OCI-M2 (cell line): ENCODE measurements around the gene MRS2.
"Not testable (repeated sequence)": the region's sequence is repeated elsewhere in the genome, so short reads cannot be mapped to it uniquely, and the experiment has no call there.

Experiments used
- DNase-seq: peaks from one replicate; lab custom pipeline; 2025; ENCODE audit not compliant: unreplicated experiment; lab: John Stamatoyannopoulos, UW

Gene MRS2

DNA sequence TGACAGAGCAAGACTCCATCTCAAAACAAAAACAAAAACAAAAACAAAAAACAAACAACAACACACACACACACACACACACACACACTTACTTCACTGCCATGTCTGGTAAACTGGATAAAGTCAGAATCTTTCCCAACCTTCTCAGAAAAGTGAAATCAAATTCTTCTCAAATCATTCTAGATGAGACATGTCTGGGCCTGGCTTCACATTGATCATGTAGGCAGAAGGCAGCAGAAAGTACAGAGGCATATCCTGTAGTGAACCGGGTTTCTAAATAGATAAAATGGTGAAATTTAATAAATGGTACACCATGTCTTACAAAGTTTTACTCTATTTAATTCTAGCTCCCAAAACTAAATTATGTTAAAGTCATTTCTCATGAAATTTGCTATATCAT is 14.9 kb upstream of the MRS2 start:
- no peak for DNase-seq

DNA sequence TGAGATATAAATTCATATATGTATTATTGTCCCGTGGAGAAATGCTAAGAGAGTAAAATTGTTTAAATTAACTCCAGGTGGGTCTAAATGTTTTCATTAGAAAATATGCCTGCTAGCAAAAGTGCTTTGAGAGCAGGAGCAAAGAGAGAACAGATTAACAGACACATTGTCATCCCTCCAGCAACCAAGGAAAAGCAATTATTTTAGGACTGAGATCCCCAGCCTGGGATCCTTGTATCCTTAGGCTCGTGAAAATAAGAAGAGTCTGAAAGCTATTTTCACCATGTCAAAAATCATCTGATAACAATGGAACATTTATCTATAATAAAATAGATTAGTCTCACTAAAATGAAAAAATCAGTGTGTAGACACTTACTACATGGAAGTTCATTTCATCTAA is 11.5 kb upstream of the MRS2 start:
- DNase-seq, result no peak

DNA sequence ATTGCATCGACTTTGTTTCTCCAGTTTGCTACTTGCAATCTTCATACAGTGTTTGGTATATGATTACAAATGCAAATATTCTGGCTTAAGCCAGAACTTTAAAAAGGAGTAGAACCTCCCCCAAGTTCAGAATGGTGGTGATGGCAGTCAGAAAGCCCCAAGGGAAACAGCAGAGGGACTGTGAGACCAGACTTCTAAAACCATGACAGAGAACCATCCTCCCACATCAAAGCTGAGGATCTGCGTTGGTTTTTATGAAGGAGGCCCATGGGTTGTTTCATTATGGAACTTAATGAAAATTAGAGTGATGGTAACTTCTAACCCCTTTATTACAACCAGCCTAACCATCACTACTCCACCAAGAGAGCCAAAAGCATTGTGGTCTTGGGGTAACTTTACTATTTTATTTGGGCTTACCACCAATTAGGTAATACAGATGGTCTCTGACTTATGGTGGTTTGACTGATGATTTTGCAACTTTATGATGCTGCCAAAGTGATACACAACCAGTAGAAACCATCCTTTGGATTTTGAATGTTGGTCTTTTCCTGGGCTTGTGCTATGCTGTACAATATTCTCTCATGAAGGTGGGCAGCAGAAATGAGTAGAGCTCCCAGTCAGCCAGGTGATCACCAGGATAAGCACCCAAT is 10.9 kb upstream of the MRS2 start:
- no peak for DNase-seq

DNA sequence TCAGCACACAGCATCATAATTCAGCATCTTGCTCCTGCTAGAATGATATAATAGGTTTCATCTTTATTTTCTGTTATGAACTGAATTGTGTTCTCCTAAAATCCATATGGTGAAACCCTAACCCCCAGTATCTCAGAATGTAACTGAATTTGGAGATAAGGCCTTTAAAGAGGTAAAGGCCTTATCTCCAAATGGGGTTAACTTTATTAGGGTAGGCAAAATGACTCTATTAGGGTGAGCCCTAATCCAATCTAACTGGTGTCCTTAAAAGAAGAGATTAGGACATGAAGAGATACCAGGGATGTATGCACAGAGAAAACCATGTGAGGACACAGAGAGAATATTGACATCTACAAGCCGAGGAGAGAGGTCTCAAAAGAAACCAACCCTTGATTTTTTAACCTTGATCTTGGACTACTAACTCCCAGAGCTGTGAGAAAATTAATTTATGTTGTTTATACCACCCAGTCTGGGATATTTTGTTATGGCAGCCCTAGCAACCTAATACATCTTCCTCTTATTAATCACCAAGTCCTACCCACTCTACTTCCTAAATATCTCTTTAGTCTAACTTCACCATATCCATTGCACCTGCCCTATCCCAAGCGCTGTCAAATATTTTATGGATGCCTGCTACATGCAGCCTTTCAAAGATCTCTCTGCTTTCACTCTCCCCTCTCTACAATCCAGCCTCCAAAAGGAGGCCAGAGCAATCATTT is 8.5 kb upstream of the MRS2 start:
- no peak for DNase-seq

DNA sequence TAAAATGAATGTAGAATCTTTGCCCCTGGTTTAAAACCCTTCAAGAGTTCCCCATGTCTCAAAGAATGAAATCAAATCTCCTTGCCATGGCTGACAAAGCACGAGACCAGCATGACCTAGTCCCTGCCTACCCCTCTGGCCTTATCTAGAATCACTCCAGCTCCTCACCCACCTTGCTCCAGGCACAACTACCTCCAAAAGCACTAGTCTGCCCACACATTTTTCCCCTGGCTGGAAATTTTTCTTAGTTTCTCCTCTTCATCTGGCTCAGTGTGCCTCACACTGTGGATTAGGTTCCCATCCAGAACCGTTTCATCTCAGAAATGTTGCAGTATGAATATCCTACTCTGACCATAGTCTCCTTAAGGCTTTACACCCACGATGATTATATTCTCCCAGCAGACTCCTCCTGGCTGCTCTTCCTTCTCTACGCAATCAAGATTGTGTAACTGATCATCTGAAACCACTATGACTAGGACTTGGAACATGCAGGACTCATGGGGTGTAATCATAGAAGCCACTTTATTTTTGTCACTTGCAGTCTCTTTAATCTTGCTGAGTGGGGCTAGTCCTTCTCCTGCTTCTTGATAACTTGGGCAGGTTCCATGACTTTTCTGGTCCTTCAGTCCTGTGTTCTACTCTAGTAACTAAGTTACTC is 7.8 kb upstream of the MRS2 start:
- no peak for DNase-seq

DNA sequence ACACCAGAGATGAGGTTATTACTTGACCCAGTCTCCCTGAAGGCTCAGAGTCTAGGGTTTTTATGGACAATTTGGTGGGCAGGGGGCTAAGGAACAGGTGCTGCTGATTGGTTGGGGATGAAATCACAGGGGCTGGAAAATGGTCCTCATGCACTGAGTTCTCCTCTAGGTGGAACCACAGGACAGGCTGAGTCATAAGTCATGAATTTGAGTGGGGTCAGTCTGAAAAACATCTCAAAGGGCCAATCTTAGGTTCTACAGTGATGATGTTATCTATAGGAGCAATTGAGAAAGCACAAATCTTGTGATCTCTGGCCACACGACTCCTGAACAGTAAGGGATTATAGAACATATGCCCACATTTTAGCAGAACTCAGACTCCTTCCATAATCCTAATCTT is 5.9 kb upstream of the MRS2 start:
- no peak for DNase-seq

DNA sequence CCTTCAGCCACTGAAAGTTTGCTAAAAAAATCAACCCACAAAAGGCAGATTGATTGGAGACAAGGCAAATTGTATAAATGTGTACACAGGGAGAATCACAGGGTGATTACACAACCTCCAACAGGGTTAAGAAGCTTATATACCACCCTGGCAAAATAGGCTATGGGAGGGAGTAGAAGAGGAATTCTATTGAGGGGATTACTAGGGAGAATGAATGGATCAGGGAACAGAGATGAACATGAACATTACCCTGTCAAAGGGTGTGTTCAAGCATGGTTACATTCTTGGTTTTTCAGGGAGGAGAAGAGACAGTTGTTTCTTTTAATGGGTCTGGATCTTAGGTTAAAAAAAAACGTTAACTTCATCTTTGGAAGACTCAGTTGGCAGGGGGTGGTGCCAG is 5.1 kb upstream of the MRS2 start:
- DNase-seq, result no peak

DNA sequence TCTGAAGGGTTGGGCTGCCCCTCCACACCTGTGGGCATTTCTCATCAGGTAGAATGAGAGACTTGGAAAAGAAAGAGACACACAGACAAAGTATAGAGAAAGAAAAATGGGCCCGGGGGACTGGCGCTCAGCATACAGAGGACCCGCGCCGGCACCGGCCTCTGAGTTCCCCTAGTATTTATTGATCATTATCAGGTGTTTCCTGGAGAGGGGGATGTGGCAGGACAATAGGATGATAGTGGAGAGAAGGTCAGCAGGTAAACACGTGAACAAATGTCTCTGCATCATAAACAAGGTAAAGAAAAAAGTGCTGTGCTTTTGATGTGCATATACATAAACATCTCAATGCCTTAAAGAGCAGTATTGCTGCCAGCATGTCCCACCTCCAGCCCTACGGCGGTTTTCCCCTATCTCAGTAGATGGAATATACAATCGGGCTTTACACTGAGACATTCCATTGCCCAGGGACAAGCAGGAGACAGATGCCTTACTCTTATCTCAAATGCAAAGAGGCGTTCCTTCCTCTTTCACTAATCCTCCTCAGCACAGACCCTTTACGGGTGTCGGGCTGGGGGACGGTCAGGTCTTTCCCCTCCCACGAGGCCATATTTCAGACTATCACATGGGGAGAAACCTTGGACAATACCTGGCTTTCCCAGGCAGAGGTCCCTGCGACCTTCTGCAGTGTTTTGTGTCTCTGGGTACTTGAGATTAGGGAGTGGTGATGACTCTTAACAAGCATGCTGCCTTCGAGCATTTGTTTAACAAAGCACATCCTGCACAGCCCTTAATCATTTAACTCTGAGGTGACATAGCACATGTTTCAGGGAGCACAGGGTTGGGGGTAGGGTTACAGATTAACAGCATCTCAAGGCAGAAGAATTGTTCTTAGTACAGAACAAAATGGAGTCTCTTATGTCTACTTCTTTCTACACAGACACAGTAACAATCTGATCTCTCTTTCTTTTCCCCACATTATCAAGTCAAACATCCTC is 2.4 kb upstream of the MRS2 start:
- DNase-seq, result not testable (repeated sequence)

DNA sequence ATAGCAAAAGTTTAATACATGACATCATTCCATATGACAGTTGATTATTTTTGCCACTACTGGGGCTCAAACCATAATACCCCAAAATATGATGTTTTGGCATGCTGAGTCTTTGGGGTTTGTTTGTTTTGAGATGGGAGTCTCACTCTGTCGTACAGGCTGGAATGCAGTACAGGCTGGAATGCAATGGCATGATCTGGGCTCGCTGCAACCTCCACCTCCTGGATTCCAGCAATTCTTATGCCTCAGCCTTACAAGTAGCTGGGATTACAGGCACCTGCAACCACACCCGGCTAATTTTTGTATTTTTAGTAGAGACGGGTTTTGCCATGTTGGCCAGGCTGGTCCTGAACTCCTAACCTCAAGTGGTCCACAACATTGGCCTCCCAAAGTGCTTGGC is 1.3 kb upstream of the MRS2 start:
- DNase-seq, result no peak

DNA sequence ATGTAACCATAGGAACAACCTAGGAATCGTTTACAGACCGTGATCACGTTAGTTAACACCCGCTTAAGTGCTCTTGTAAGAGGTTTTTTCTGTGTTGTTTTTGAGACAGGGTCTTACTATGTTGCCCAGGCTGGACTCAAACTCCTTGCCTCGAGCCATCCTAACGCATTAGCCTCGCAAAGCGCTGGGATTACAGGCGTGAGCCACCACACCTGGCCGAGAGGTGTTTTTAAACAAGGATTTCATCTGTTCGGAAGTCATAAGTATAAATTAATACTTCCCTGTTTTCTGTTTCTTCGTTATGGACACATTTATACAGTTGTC is 727 bp downstream of the MRS2 start:
- no peak for DNase-seq

DNA sequence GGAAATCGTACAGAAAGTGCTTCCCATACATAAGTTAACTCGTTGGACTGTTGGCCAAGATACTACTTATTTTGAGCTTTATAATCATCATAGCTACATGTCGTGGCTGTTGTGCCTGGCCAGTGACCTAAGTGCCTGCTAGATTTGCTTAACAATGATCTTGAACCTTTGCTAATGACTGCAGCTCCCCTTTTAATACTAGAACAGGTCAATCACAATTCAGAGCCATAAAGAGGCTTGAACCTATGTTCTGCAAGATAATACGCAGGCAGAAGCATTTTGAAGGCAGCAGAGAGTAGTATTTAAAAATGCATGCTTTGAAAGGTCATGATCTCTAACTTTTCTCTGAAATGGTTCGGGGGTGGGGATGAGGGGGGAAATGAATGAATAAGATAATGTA is 2.5 kb downstream of the MRS2 start:
- no peak for DNase-seq

DNA sequence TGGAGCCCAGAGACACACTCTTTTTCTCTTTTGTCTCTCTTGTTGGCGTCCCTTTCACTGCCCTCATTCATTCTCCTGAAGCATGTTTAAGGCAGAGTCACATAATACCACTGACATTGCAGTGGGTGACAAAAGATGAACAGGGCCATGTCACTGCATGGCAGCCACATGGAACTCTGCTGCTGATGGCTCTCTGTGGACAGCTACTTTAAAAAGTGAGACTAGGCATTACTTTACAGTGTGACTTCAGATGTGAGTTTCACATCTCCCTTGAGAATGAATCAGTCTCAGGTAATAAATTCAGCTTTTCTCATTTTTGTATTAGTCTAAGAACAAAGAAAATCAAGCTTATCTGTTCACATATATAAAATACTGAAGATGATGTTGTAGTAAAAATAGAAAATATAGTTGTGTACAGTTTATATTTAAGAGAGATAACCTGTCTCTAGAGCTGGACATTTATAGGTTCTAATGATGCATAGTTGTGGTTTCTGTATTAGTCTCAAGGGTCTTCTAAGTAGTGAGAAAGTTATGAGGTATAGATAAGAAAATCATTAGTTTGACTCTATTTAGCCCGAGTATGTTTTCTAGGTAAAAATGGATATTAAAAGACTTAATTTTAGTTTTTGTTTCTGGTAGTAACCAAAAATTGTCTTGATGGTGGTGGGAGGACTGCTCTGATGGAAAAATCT is 6.1 kb downstream of the MRS2 start:
- no peak for DNase-seq

DNA sequence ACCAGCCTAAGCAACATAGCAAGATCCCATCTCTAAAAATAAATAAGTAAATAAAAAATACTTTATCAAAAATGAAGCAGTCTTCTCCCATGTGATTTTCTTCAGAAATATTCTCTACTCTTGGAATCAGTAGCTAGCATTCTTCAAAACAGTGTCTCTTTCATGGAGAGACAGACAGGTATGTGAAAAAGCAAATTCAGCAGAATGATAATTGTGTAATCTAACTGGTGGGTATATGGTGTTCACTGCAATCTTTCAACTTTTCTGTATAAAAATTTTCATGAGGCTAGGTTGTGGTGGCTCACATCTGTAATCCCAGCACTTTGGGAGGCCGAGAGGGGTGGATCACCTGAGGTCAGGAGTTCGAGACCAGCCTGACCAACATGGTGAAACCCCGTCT is 7.9 kb downstream of the MRS2 start:
- no peak for DNase-seq

DNA sequence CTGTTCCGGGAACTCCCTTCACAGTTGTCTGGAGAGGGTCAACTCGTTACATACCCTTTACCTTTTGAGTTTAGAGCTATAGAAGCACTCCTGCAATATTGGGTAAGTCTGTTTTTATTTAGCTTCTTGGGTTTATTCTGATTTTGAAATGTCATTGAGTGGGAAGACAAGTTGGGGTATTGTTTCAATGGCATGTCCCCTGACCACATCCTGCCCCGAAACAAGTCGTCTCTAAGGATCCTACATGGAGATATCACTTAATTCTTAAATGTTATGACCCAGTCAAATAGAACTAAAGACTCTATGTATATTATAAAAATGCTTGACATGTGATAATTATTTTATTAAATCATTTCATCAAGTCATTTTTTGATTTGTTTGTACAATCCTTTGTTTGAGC is 9.6 kb downstream of the MRS2 start:
- no peak for DNase-seq

DNA sequence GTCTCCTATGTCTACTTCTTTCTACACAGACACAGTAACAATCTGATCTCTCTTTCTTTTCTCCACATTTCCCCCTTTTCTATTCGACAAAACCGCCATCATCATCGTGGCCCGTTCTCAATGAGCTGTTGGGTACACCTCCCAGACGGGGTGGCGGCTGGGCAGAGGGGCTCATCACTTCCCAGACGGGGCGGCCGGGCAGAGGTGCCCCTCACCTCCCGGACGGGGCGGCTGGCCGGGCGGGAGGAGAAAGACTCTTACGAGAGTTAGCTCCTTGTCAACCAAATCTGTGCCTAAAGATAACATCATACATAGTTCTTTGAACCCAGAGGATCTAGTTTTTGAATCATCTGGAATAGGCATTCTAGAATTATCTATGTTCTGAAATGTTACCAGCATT is 11.8 kb downstream of the MRS2 start:
- DNase-seq, result not testable (repeated sequence)

DNA sequence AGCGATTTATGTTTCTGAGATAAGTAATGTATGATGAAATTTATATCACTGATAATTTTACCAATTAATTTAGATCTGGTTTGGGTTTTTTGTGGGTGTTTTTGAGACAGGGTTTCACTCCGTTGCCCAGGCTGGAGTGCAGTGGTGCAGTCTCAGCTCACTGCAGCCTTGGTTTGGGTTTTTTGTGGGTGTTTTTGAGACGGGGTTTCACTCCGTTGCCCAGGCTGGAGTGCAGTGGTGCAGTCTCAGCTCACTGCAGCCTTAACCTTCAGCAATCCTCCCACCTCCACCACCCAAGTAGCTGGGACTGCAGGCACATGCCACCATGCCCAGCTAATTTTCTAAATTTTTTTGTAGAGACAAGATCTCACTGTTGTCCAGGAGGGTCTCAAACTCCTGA is 13.0 kb downstream of the MRS2 start:
- no peak for DNase-seq

DNA sequence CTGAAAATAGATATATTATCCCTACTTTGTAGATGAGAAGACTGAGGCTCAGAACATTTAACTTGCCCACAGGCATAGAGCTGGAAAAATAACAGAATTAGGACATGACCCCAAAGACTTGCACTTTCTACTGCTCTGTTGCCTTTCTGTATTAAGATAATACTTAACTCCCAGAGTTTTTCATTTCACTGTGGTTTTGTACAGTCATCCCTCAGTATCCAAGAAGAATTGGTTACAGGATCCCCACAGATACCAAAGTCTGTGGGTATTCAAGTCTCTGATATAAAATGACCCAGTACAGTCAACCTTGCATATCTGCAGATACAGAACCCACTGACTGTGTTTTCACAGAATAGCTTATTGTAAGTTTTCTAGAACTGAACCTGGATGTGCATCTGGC is 16.8 kb downstream of the MRS2 start:
- no peak for DNase-seq

DNA sequence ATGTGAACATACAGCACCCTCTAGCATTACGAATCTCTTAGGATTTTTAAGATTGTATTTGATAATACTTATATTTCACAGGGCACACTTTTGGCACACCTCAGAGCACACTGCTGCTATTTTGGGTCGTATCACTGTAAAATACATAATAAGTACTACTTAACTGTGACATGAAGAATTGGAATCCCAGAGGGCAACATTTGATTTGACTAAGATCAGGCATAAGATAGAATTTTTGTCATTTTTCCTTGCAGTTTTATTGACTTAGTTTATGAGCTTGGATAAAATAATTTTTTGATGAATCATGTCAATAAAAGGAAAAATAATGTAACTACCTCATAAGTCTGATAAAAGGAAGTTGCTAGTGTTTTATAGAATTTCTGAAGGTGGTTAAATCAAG is 22.4 kb downstream of the MRS2 start:
- no peak for DNase-seq

DNA sequence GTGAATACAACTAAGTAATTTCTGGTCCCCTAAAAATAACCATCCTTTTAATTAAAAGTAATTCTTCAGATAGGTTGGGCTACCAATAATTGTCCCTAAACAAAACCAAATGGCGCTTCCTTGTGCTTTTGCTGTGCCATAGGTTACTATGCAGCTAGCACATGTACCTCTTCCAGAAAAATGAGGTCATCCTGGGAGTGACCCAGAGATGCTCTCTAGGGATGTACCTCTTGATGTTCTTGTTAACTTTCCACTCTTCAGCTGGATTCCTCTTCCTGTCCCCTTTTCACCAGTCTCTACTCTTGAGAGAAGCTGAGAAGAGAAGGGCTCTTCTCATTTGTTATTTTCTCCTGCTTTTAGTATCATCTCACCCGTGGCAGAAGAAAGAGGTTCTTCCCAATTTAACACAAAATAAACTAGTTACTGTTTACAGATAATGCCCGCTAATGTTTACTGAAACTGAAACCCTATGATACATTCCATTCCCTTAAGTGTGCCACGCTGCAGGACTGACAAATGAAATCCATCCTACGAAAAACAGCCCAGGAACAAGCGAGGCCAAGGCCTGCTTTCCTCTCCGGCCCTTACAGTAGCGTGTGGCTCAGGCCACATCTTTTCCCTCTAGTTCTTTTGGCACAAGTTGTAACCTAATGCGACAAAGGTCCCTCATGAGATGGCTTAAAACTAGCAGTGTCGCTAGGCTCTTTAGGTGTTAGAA is 24.2 kb downstream of the MRS2 start:
- DNase-seq, result no peak

DNA sequence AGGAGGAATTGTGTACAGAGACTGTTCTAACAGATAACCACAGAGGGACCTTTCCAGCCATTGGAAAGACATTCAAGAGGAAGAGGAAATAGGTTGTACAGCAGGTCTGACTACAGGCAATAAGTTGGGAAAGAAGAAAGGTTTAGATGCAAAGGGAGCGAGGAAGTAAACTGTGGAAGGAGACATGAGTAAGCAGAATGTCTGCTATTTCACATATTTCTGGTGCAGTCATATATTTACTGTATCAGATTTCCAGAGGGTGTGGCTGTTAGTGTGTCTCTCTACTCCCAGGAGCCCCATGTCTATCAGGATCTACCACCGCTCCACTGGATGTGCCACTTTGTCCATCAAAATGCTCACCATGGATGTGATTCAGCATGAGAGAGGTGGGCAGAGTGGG is 25.9 kb downstream of the MRS2 start:
- DNase-seq, result no peak
